ENCODE measurements around the gene SAMMSON. TPM values are rescaled to one million over a fixed set of nuclear protein-coding genes. Genes with fewer than 3 reads are reported as not detected.

SAMMSON gene
- total and polyA plus RNA-seq, 4 donors = not detected

- Histone ChIP-seq H3K4me3 (ENCODE audit: low read depth in 1 of 3, low read length in 3 of 3) (no peak overlapping the region), H3K27me3 (ENCODE audit: control insufficient read depth in 4 of 4, insufficient read depth in 4 of 4, low read length in 3 of 4) (no peaks in the 10 kb centered on the region), H3K27ac (ENCODE audit: low read depth in 1 of 2, low read length in 2 of 2) (no peak overlapping the region), H3K9ac (ENCODE audit: low read depth in 1 of 2, low read length in 2 of 2) (no peak overlapping the region), H3K4me1 (ENCODE audit: control insufficient read depth in 4 of 4, insufficient read depth in 4 of 4, low read length in 3 of 4) (no peaks in the 10 kb centered on the region), H3K36me3 (ENCODE audit: control insufficient read depth in 4 of 4, insufficient read depth in 3 of 4, low read depth in 1 of 4, low read length in 3 of 4) (no peaks in the 10 kb centered on the region), H3K9me3 (ENCODE audit: control insufficient read depth in 4 of 4, low read length in 3 of 4) (no peaks in the 10 kb centered on the region)
- no peak for DNase-seq (ENCODE audit: low spot score)
- no peak for TF ChIP-seq EGR1 (IDR thresholded peaks at IDR 0.05; ENCODE audit: low read depth in 2 of 2)
- TF ChIP-seq TAF1 (conservative IDR thresholded peaks at IDR 0.05) = no peak
- TF ChIP-seq YY1 (IDR thresholded peaks at IDR 0.05) = no peak
- no peak for TF ChIP-seq REST (IDR thresholded peaks at IDR 0.05)
- TF ChIP-seq ATF3 (IDR thresholded peaks at IDR 0.05) = no peak
- no peak for TF ChIP-seq HNF4A (conservative IDR thresholded peaks at IDR 0.05)
- no peak for TF ChIP-seq JUND (IDR thresholded peaks at IDR 0.05)
- no peak for TF ChIP-seq FOXA2 (IDR thresholded peaks at IDR 0.05)
- no peak for TF ChIP-seq RXRA (IDR thresholded peaks at IDR 0.05)
- TF ChIP-seq MAX (IDR thresholded peaks at IDR 0.05) = no peak
- TF ChIP-seq HNF4G (IDR thresholded peaks at IDR 0.05) = no peak
- TF ChIP-seq GABPA (IDR thresholded peaks at IDR 0.05 in 1 of 2, conservative IDR thresholded peaks at IDR 0.05 in 1 of 2) = no peak
- TF ChIP-seq NR2F2 (IDR thresholded peaks at IDR 0.05) = no peak
- no peak for TF ChIP-seq SP1 (IDR thresholded peaks at IDR 0.05)
- no peak for TF ChIP-seq ZBTB33 (IDR thresholded peaks at IDR 0.05)
Observed at GRCh38 chr3:70003119-70003518, 3.6 kb downstream of the SAMMSON start.

- H3K36me3 ChIP-seq (ENCODE audit: control insufficient read depth in 4 of 4, insufficient read depth in 3 of 4, low read depth in 1 of 4, low read length in 3 of 4) = no peaks in the 10 kb centered on the region
- TF ChIP-seq MAX (IDR thresholded peaks at IDR 0.05) (no peak), GABPA (IDR thresholded peaks at IDR 0.05 in 1 of 2, conservative IDR thresholded peaks at IDR 0.05 in 1 of 2) (no peak), FOXA1 (IDR thresholded peaks at IDR 0.05) (no peak), EGR1 (IDR thresholded peaks at IDR 0.05; ENCODE audit: low read depth in 2 of 2) (no peak), NR2F2 (IDR thresholded peaks at IDR 0.05) (no peak), RAD21 (IDR thresholded peaks at IDR 0.05) (no peak), JUND (IDR thresholded peaks at IDR 0.05) (no peak), CTCF (IDR thresholded peaks at IDR 0.05; ENCODE audit: low read depth, low read length, missing input control) (no peak), RXRA (IDR thresholded peaks at IDR 0.05) (no peak), FOXA2 (IDR thresholded peaks at IDR 0.05) (no peak), YY1 (IDR thresholded peaks at IDR 0.05) (no peak), SP1 (IDR thresholded peaks at IDR 0.05) (no peak), ATF3 (IDR thresholded peaks at IDR 0.05) (no peak)
- WGBS = 81% methylated on average over 4 of the region's 4 CpGs
- no peak overlapping the region for H3K27ac ChIP-seq (ENCODE audit: low read depth in 1 of 2, low read length in 2 of 2)
- DNase-seq (ENCODE audit: low spot score) = no peak
- H3K27me3 ChIP-seq (ENCODE audit: control insufficient read depth in 4 of 4, insufficient read depth in 4 of 4, low read length in 3 of 4) = no peaks in the 10 kb centered on the region
- H3K4me3 ChIP-seq (ENCODE audit: low read depth in 1 of 3, low read length in 3 of 3) = no peak overlapping the region
- H3K4me1 ChIP-seq (ENCODE audit: control insufficient read depth in 4 of 4, insufficient read depth in 4 of 4, low read length in 3 of 4) = no peaks in the 10 kb centered on the region
- no peak overlapping the region for H3K9ac ChIP-seq (ENCODE audit: low read depth in 1 of 2, low read length in 2 of 2)
- H3K9me3 ChIP-seq (ENCODE audit: control insufficient read depth in 4 of 4, low read length in 3 of 4) = no peaks in the 10 kb centered on the region
Observed at GRCh38 chr3:70006089-70006488, 6.6 kb downstream of the SAMMSON start.

Measured in liver (tissue), 9 donors.